Epidermal melanocyte (primary cell): ENCODE results near the gene SLC44A5.
"Not testable (repeated sequence)": the region's sequence is repeated elsewhere in the genome, so short reads cannot be mapped to it uniquely, and the experiment has no call there.

Experiments
- DNase-seq: peaks from one replicate; pipeline ENCODE4 v3.0.0; 2011; ENCODE audit warnings: low spot score; ENCODE audit not compliant: insufficient read length

SLC44A5 gene

DNA sequence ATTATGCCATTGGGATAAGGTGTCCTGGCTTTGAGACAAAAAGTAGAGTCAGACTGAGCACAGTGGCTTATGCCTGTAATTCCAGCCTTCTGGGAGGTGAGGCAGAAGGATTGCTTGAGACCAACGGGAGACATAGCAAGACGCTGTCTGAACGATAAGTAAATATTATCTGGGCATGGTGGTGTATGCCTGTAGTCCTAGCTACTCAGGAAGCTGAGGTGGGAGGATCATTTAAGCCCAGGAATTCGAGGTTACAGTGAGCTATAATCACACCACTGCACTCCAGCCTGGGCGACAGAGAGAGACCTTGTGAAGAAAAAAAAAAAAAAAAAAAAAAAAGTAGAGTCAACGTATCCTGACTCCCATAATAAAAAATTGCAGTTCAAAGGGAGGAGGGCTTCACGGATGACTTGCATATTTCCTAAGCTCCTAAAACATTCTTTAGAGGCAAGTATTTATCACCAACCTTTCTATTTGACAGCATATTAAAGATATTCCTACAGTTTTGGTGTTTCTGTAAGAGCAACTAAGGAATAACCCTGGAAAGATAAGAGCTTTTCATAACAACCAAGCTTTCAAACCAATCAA lies 141.2 kb downstream of the SLC44A5 start:
- no peak for DNase-seq

DNA sequence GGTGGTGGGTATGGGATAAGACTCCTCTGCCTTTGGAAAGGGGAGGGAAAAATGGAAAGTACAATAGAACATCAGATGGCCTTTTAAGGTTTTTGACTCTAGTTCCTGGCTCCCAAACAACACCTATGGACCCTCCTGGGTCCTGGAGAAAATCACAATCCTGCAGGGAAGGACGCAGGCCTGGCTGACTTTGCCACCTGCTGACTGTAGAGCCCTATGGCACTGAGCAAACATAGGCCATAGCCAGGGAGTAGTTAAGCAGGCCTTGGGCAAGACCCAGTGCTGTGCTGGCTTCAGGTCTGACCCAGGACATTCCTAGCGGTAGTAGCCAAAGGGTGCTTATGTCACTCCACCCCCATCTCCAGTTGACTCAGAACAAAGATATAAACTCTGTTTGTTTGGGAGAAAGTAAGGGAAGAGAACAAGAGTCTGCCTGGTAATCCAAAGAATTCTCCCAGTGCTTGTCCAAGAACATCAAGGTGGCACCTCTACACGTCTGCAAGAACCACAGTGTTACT lies 149.0 kb downstream of the SLC44A5 start:
- DNase-seq, result no peak

DNA sequence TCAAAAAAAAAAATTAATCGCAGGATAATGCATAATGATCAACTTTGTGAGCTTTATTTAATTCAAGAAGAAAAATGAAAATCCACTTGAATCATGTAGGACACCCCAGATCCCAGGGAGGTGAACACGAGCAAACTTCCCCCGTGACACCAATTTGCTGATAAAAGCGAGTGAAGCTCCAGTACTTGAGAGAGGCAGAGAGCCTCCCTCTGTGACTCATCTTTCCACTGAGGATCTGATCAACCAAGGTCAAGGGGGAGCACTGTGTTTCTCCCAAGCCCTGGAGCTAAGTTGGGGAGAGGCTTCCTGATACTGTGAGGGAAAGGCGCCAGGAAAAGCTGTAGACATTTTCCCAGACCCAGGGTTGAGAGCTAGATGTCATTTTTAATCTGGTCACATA lies 160.9 kb downstream of the SLC44A5 start:
- DNase-seq, result no peak

DNA sequence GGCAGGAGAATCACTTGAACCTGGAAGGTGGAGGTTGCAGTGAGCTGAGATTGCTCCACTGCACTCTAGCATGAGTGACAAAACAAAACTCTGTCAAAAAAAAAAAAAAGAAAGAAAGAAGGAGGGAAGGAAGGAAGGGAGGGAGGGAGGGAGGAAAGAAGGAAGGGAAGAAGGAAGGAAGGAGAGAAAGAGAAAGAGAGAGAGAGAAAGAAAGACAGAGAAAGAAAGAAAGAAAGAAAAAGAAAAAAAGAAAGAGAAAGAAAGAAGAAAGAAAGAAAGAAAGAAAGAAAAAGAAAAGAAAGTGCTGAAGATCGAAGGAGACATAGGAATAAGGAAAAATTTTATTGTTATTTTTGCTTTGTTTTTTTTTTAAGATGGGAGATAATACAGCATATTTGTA lies 166.7 kb downstream of the SLC44A5 start:
- DNase-seq, result no peak

DNA sequence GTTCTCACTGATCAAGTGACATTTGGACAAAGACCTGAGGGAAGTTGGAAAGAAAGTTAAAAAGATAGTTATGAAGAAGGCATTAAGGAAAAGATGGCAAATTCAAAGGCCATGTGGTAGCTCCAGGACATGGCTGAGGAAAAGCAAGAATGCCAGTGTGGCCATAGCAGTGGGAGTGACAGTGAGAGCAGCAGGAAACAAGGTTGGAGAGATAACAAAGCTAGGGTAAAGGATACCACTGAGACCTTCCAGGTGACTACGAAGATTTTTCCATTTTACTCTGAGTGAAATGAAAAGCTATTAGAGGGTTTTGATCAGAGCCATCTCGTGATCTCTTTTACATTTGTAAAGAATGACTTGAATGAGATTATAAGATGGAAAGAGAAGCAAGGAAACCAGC lies 170.6 kb downstream of the SLC44A5 start:
- no peak for DNase-seq

- no peak for DNase-seq
These were observed 172.6 kb downstream of the SLC44A5 start for GRCh38 chr1:75438355-75438754.

DNA sequence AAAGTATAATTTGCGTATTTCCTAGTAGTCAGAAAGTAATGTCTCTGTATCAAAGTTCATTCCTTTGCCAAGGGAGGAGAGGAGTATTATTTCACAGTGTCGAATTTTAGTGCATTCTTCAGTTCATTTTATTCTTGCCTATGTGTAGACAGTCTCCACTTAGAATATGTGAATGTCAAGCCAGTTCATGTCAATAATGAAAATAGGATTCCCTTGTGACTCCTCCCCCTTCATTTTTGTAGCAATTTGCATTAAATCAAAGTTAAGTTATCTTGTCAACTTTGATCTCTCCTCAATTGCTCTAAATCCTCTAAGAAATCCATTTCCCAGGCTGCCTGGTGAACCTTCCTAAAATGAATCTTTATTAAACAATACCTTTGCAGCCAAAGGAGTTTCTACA lies 179.1 kb downstream of the SLC44A5 start:
- no peak for DNase-seq

- DNase-seq, result no peak
These were observed 180.4 kb downstream of the SLC44A5 start for GRCh38 chr1:75430526-75430925.

GRCh38 chr1:75426688-75427087 lies 184.2 kb downstream of the SLC44A5 start:
- DNase-seq, result no peak

- DNase-seq, result no peak
These were observed 185.8 kb downstream of the SLC44A5 start for GRCh38 chr1:75425001-75425650.

- DNase-seq, result no peak
These were observed 187.3 kb downstream of the SLC44A5 start for GRCh38 chr1:75423616-75424015.

GRCh38 chr1:75423136-75423535 lies 187.8 kb downstream of the SLC44A5 start:
- DNase-seq, result no peak

DNA sequence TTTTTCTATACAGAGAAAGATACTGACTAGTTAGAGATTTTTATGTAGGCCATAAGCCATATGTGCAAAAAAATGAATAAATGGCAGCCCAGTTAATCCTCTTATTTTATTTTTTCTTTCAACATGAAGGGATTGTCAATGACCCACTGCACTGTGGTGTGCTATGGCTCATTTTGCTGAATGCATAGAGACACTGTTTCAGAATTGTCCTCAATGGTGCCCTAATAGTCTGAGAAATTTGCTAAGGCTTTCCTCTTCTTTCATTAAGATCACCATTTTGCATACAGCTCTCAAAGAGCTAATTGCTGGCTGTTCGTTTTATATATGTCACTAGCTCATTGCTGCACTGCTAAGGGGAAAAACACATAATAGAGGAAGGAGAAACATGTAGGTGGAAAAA lies 189.5 kb downstream of the SLC44A5 start:
- no peak for DNase-seq

DNA sequence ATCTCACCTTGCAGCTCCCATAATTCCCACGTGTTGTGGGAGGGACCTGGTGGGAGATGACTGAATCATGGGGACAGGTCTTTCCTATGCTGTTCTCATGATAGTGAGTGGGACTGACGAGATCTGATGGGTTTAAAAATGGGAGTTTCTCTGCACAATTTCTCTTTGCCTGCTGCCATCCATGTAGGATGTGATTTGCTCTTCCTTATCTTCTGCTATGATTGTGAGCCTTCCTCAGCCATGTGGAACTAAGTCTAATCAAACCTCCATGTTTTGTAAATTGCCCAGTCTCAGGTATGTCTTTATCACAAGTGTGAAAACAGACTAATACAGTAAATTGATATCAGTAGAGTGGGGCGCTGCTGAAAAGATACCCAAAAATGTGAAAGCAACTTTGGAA lies 195.7 kb downstream of the SLC44A5 start:
- DNase-seq, result no peak

- DNase-seq, result no peak
These were observed 198.3 kb downstream of the SLC44A5 start for GRCh38 chr1:75412616-75413015.

- not testable (repeated sequence) for DNase-seq
These were observed 206.2 kb downstream of the SLC44A5 start for GRCh38 chr1:75404681-75405080.

DNA sequence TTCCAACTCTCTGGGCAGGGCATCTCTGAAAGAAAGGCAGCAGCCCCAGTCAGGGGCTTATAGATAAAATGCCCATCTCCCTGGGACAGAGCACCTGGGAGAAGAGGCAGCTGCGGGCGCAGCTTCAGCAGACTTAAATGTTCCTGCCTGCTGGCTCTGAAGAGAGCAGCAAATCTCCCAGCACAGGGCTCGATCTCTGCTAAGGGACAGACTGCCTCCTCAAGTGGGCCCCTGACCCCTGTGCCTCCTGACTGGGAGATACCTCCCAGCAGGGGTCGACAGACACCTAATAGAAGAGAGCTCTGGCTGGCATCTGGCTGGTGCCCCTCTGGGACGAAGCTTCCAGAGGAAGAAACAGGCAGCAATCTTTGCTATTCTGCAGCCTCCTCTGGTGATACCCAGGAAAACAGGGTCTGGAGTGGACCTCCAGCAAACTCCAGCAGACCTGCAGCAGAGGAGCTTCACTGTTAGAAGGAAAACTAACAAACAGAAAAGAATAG lies 207.7 kb downstream of the SLC44A5 start:
- DNase-seq, result not testable (repeated sequence)

DNA sequence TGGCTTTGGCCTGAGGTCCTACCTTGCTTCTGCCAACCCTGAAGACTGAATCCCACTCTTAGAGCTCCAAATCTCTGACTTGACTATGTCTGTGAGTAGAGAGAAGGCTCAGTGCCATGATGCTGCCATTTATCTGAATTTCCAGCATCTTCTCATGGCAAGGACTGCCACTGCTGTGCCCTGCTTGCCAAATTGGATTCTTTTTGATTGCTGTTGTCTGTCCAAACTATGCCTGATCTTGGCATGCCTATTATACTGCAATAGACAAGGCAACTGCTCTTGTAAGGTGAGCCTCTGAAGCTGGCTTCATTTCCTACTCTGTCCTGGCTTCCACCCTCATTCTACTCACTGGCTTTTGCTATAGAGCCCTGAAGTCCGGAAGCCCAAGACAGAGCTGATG lies 210.2 kb downstream of the SLC44A5 start:
- no peak for DNase-seq

GRCh38 chr1:75396745-75397144 lies 214.2 kb downstream of the SLC44A5 start:
- DNase-seq, result no peak

DNA sequence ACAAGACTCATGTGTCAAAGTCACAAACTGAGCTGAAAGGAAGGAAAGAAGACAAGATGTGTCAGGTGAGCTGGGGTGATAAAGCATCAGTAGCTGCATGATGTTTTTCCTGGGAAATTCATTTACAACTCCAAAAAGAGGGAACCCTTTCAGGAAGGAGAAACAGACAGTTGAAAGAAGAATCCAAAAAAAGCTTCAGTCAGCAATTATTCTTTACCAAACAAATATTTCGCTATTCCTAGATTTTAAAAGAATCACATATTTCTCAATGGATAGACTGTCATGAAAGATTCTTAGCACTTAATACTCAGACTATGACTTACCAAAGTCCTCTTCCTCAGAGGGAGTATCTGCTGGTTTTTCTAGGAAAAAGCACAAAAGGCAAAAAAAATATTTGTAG lies 214.7 kb downstream of the SLC44A5 start:
- no peak for DNase-seq

- no peak for DNase-seq
These were observed 216.4 kb downstream of the SLC44A5 start for GRCh38 chr1:75394386-75395139.

DNA sequence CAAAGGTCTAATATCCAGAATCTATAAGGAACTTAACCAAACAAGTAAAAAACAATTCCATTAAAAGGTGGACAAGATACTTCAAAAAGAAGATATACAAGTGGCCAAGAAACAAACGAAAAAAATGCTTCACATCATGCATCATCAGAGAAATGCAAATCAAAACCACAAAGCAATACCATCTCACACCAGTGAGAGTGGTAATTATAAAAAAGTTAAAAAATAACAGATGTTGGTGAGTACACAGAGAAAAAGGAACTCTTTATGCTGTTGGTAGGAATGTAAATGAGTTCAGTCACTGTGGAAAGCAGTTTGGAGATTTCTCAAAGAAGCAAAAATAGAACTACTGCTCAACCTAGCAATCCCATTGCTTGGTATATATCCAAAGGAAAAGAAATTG lies 218.6 kb downstream of the SLC44A5 start:
- no peak for DNase-seq
